Esophagus squamous epithelium (tissue), 5 donors: ENCODE data around the gene SPSB1. TPM values are rescaled to one million over a fixed set of nuclear protein-coding genes. Genes with fewer than 3 reads are reported as not detected.

Experiments used
- DNase-seq: peaks from one replicate; lab custom pipeline; 2025; lab: John Stamatoyannopoulos, UW
- H3K27ac ChIP-seq, 4 donors: fragments of 200-600 bp; sonication (generic); one replicate each; pipeline ENCODE4 v1.5.1; 2016 to 2019; ENCODE audit warnings: mild to moderate bottlenecking in 1 of 4
- H3K27me3 ChIP-seq, 4 donors: fragments of 200-600 bp; sonication (generic); 1 replicate in 3 of 4; 2 replicates in 1 of 4; pipeline versions ENCODE4 v1.5.1 to v1.6.0; 2017 to 2021; ENCODE audit warnings: antibody characterized with exemption in 1 of 4
- H3K36me3 ChIP-seq, 3 donors: fragments of 200-600 bp; sonication (generic); one replicate each; pipeline ENCODE4 v1.5.1; 2016 to 2019
- H3K4me1 ChIP-seq, 3 donors: fragments of 200-600 bp; sonication (generic); one replicate each; pipeline ENCODE4 v1.5.1; 2017 to 2019
- H3K4me3 ChIP-seq, 4 donors: fragments of 200-600 bp; sonication (generic); 1 replicate in 3 of 4; 2 replicates in 1 of 4; pipeline ENCODE4 v1.5.1; 2016 to 2019; ENCODE audit warnings: mild to moderate bottlenecking in 2 of 4, moderate library complexity in 1 of 4
- H3K9me3 ChIP-seq, 3 donors: fragments of 200-600 bp; sonication (generic); one replicate each; pipeline ENCODE4 v1.5.1; 2016 to 2019
- POLR2A ChIP-seq, 4 donors: fragments of 450-650 bp; IDR thresholded peaks; one replicate each; pipeline ENCODE4 v1.6.1; 2017; ENCODE audit warnings: antibody characterized with exemption in 4 of 4, mild to moderate bottlenecking in 4 of 4, moderate library complexity in 3 of 4
- WGBS, 2 donors: methylation state at CpG; one replicate each; pipeline ENCODE4 v1.1.5; 2018; 5-methylcytosine and 5-hydroxymethylcytosine counted together
- intact Hi-C: fragments of 100-400 bp; cut with DNase I; formaldehyde crosslinking; loops from one replicate; pipeline ENCODE4 v1.15.0; 2022
- total RNA-seq, 4 donors: library from RNA; depleted of rRNA; stranded (reverse); fragments of >200 nt; gene quantifications; one replicate each; pipeline ENCODE4 v1.1.0, GENCODE V29; 2016
- TF ChIP-seq, protein P1 (sequence below), 6 experiments: fragments of 450-650 bp in 4 of 6; fragments of 200-600 bp in 2 of 6; sonication (generic) in 2 of 6; IDR thresholded peaks; one replicate each; pipeline ENCODE4 v1.5.1; 2016 to 2019; ENCODE audit warnings: antibody characterized with exemption in 6 of 6, mild to moderate bottlenecking in 4 of 6, moderate library complexity in 4 of 6
- donor health status: DM: yes; HTN: yes; CAD: no.

Gene SPSB1
- total RNA-seq, 4 donors from 2014 or later = 15.2 to 35.5 (median 25.2) TPM

DNA sequence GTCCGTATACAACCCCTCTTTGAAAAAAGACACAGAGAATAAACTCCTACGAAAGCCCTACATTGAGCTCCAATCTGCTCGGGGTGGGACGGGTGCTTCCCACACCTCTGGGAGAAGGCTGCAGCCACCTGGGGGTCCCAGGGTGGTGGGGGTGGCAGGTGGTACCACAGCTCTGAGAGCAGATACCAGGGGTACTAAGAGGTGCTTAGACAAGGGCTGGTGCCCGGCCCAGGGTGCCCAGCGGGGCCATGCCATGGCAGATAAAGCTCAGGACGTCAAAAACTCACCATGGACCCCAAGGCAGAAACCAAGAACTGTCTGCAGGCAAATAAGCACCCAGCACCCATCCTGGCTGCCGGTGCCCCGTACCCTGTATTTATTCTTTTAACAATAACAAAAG is 75.1 kb downstream of the SPSB1 start:
- TF ChIP-seq POLR2A (IDR thresholded peaks at IDR 0.05) = no peak
- TF ChIP-seq, protein P1, sequence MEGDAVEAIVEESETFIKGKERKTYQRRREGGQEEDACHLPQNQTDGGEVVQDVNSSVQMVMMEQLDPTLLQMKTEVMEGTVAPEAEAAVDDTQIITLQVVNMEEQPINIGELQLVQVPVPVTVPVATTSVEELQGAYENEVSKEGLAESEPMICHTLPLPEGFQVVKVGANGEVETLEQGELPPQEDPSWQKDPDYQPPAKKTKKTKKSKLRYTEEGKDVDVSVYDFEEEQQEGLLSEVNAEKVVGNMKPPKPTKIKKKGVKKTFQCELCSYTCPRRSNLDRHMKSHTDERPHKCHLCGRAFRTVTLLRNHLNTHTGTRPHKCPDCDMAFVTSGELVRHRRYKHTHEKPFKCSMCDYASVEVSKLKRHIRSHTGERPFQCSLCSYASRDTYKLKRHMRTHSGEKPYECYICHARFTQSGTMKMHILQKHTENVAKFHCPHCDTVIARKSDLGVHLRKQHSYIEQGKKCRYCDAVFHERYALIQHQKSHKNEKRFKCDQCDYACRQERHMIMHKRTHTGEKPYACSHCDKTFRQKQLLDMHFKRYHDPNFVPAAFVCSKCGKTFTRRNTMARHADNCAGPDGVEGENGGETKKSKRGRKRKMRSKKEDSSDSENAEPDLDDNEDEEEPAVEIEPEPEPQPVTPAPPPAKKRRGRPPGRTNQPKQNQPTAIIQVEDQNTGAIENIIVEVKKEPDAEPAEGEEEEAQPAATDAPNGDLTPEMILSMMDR (IDR thresholded peaks at IDR 0.05) = no peak
- intact Hi-C loops = no loop called here
- 51 to 65% methylated on average over 4 of the region's 9 CpGs for WGBS, 2 donors
- Histone ChIP-seq H3K36me3 (peaks cover 7 to 31% (median 10%) of the 10 kb centered on the region in 3 donors), H3K4me3 (no peak overlapping the region), H3K9me3 (no peaks in the 10 kb centered on the region), H3K4me1 (peaks cover 21 to 91% (median 53%) of the 10 kb centered on the region in 3 donors), H3K27me3 (no peaks in the 10 kb centered on the region), H3K27ac (peak overlapping the region in 3 of 4 donors; percentile 19 to 89 (median 68))
- no peak for DNase-seq

- Histone ChIP-seq H3K4me1 (peaks cover 21 to 91% (median 51%) of the 10 kb centered on the region in 3 donors), H3K27ac (peak overlapping the region in 3 of 4 donors; percentile 59 to 89 (median 68)), H3K9me3 (no peaks in the 10 kb centered on the region), H3K27me3 (no peaks in the 10 kb centered on the region), H3K36me3 (peaks cover 7 to 28% (median 10%) of the 10 kb centered on the region in 3 donors), H3K4me3 (no peak overlapping the region)
- no peak for DNase-seq
- 78% methylated on average over 4 of the region's 8 CpGs; no CpG with 5 or more reads in 1 of the 2 donors for WGBS, 2 donors
- intact Hi-C loops = no loop called here
- no peak for TF ChIP-seq POLR2A (IDR thresholded peaks at IDR 0.05)
- TF ChIP-seq, protein P1 (IDR thresholded peaks at IDR 0.05) = no peak
Observed at GRCh38 chr1:9368356-9368755, 75.7 kb downstream of the SPSB1 start.

DNA sequence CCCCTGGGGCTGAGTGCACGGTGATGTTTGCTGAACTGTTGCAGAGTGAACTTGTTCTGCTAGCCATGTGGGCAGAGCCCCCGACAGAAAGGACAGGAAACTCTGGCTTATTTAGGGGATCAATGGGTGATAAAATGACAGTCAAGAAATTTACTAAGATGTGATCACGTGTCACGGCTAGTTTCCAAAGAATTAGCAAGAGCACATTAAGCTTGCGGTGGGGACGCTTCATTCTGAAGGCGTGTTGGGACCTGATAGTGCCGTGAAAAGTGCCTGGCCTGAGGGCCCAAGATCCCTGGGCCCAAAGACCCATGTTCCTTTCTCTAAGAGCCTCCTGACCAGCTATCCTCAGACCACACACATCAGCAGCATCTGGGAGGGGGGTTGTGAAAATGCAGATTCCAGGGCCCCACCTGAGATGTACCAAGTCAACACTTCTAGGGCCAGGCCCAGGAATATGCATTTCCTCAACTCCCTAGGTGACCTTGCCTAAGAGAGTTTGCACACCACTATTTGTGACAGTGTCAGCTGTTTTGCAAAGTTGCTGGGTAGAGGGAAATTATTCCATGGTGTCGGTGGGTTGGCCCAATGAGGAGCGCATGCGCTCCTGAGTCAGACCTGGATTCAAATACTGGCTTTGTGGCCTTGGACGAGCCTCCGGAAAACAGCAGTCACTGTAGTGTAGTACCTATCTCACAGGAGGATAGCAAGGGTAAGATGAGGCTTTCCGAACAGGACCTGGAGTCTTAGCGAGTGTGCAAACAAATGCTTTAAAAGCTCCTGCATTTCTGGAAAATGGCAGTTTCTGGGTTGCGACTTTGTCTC is 77.5 kb downstream of the SPSB1 start:
- peaks cover 30 to 99% (median 54%) of the 10 kb centered on the region in 3 donors for H3K4me1 ChIP-seq
- peaks cover 7 to 21% (median 10%) of the 10 kb centered on the region in 3 donors for H3K36me3 ChIP-seq
- no peak overlapping the region for H3K4me3 ChIP-seq
- H3K9me3 ChIP-seq = no peaks in the 10 kb centered on the region
- 55 to 94% methylated on average over 6 to 16 of the region's 16 CpGs for WGBS, 2 donors
- intact Hi-C loops = loop anchor here (10.0 kb wide), 1 partner anchor 75 kb away; the partner anchor contains the start of gene SPSB1
- TF ChIP-seq POLR2A (IDR thresholded peaks at IDR 0.05) = no peak
- TF ChIP-seq, protein P1 (IDR thresholded peaks at IDR 0.05) = no peak
- peak overlapping the region; percentile 20 to 92 (median 90) for H3K27ac ChIP-seq
- H3K27me3 ChIP-seq = no peaks in the 10 kb centered on the region
- no peak for DNase-seq

GRCh38 chr1:9371391-9371935 is 78.8 kb downstream of the SPSB1 start:
- intact Hi-C loops = loop anchor here (10.0 kb wide), 1 partner anchor 77 kb away; the partner anchor contains the start of gene SPSB1
- Histone ChIP-seq H3K27ac (peak overlapping the region; percentile 62 to 92 (median 90)), H3K4me3 (no peak overlapping the region), H3K4me1 (peaks cover 35 to 99% (median 64%) of the 10 kb centered on the region in 3 donors), H3K27me3 (no peaks in the 10 kb centered on the region), H3K36me3 (peaks cover 7 to 16% (median 10%) of the 10 kb centered on the region in 3 donors), H3K9me3 (no peaks in the 10 kb centered on the region)
- DNase-seq = no peak
- 43 to 45% methylated on average over 7 to 14 of the region's 15 CpGs for WGBS, 2 donors
- no peak for TF ChIP-seq POLR2A (IDR thresholded peaks at IDR 0.05)

DNA sequence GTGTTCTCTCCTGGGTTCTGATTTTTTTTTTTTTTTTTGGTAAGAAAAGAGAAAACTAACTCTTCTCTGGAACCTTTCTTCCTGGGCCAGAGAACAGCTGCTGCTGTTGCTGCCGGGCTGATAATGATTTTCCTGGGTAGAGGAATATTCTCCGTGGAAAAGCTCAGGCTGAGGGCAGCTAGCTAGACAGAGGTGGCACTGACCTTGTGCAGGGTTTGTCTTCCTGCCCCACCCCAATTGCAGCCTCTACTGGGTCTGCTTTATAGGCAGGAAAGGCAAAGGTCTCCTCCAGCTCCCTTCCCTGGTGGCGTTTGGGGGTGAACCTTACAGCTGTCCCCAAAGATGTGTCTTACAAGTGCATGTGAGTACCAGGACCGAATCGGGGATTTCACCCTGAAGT is 79.3 kb downstream of the SPSB1 start:
- no peak for TF ChIP-seq POLR2A (IDR thresholded peaks at IDR 0.05)
- TF ChIP-seq, protein P1 (IDR thresholded peaks at IDR 0.05) = no peak
- H3K4me1 ChIP-seq = peaks cover 39 to 98% (median 64%) of the 10 kb centered on the region in 3 donors
- intact Hi-C loops = loop anchor here (10.0 kb wide), 1 partner anchor 77 kb away; the partner anchor contains the start of gene SPSB1

More for the DNA sequence above, 79.3 kb downstream of the SPSB1 start:
- Histone ChIP-seq H3K4me3 (no peak overlapping the region), H3K27ac (peak overlapping the region; percentile 62 to 92 (median 90)), H3K27me3 (no peaks in the 10 kb centered on the region), H3K9me3 (no peaks in the 10 kb centered on the region), H3K36me3 (peaks cover 7 to 16% (median 10%) of the 10 kb centered on the region in 3 donors)
- 65 to 100% methylated on average over 1 to 2 of the region's 5 CpGs for WGBS, 2 donors
- DNase-seq = no peak
